Astrocyte (in vitro differentiated cells and primary cell): Measurements from ENCODE around the gene ACHE. TPM values are rescaled to one million over a fixed set of nuclear protein-coding genes. Genes with fewer than 3 reads are reported as not detected.
A peak's percentile ranks its signal among the peaks of the same experiment; 100 is the strongest.

Source experiments
- DNase-seq: peaks from one replicate; pipeline ENCODE4 v3.0.0-alpha.2; 2010; ENCODE audit warnings: low read depth
- FAIRE-seq: peaks from 2 replicates; lab custom pipeline; 2011; peaks lifted over from hg19 to GRCh38; lab: Jason Lieb, UNC
- H2AFZ ChIP-seq: 2 replicates; pipeline ENCODE4 v1.6.0; 2012; ENCODE audit warnings: low read depth, low read length, inconsistent platforms
- H3K27ac ChIP-seq: 2 replicates; pipeline ENCODE4 v1.5.1; 2011; ENCODE audit warnings: low read depth, low read length, inconsistent platforms
- H3K27me3 ChIP-seq: 2 replicates; pipeline ENCODE4 v1.6.0; 2011; ENCODE audit warnings: low read length, inconsistent platforms; ENCODE audit not compliant: insufficient read depth
- H3K36me3 ChIP-seq: 2 replicates; pipeline ENCODE4 v1.5.1; 2011; ENCODE audit warnings: low read length, inconsistent platforms; ENCODE audit not compliant: insufficient read depth
- H3K4me1 ChIP-seq: 2 replicates; pipeline ENCODE4 v1.5.1; 2011; ENCODE audit warnings: low read length, inconsistent platforms; ENCODE audit not compliant: insufficient read depth
- H3K4me2 ChIP-seq: 2 replicates; pipeline ENCODE4 v1.6.0; 2012; ENCODE audit warnings: low read length, inconsistent platforms
- H3K4me3 ChIP-seq: 2 replicates; pipeline ENCODE4 v1.5.1; 2011; ENCODE audit warnings: low read depth, mild to moderate bottlenecking, low read length, inconsistent platforms; ENCODE audit not compliant: insufficient read depth
- H3K79me2 ChIP-seq: 2 replicates; pipeline ENCODE4 v1.6.0; 2012; ENCODE audit warnings: mild to moderate bottlenecking, low read length, inconsistent platforms; ENCODE audit not compliant: insufficient read depth
- H3K9ac ChIP-seq: 2 replicates; pipeline ENCODE4 v1.6.0; 2012; ENCODE audit warnings: mild to moderate bottlenecking, low read length, inconsistent platforms
- H3K9me3 ChIP-seq: 2 replicates; pipeline ENCODE4 v1.5.1; 2012; ENCODE audit warnings: low read depth, mild to moderate bottlenecking, low read length, inconsistent platforms; ENCODE audit not compliant: insufficient read depth
- H4K20me1 ChIP-seq: 2 replicates; pipeline ENCODE4 v1.6.0; 2012; ENCODE audit warnings: low read length, inconsistent platforms; ENCODE audit not compliant: insufficient read depth
- H3K27ac Mint-ChIP-seq: one replicate; pipeline ENCODE4 v1.8.0; 2021; ENCODE audit warnings: mild to moderate bottlenecking, mixed read lengths; ENCODE audit not compliant: unreplicated experiment
- H3K27me3 Mint-ChIP-seq: one replicate; pipeline ENCODE4 v1.8.0; 2021; ENCODE audit warnings: low read depth, mixed read lengths; ENCODE audit not compliant: unreplicated experiment
- H3K36me3 Mint-ChIP-seq: one replicate; pipeline ENCODE4 v1.8.0; 2021; ENCODE audit warnings: low read depth, mixed read lengths; ENCODE audit not compliant: unreplicated experiment
- H3K4me1 Mint-ChIP-seq: one replicate; pipeline ENCODE4 v1.8.0; 2021; ENCODE audit warnings: low read depth, mixed read lengths; ENCODE audit not compliant: unreplicated experiment
- H3K4me3 Mint-ChIP-seq: one replicate; pipeline ENCODE4 v1.8.0; 2021; ENCODE audit warnings: mild to moderate bottlenecking, moderate library complexity, mixed read lengths; ENCODE audit not compliant: unreplicated experiment
- H3K9me3 Mint-ChIP-seq: one replicate; pipeline ENCODE4 v1.8.0; 2021; ENCODE audit warnings: mild to moderate bottlenecking, mixed read lengths; ENCODE audit not compliant: unreplicated experiment
- EZH2 ChIP-seq: IDR thresholded peaks from 2 replicates; pipeline ENCODE4 v1.6.1; 2012; ENCODE audit warnings: mild to moderate bottlenecking, low read length, inconsistent platforms; ENCODE audit not compliant: insufficient read depth
- microRNA-seq: library from miRNA; unstranded; fragments of <30 nt; microRNA quantifications from one replicate; pipeline ENCODE4 v1.2.0, GENCODE V29; 2020
- total RNA-seq: library from RNA; stranded (reverse); gene quantifications from 2 replicates; pipeline ENCODE4 v1.2.1, GENCODE V29; 2021
- TF ChIP-seq, protein P1 (sequence below): IDR thresholded peaks from 2 replicates; pipeline ENCODE4 v1.5.1; 2011; ENCODE audit warnings: low read depth, mild to moderate bottlenecking, inconsistent platforms, low read length, moderate library complexity; ENCODE audit not compliant: insufficient read depth

The ACHE gene
- total RNA-seq, 1 donor from 2014 or later, result 18.9 TPM

DNA sequence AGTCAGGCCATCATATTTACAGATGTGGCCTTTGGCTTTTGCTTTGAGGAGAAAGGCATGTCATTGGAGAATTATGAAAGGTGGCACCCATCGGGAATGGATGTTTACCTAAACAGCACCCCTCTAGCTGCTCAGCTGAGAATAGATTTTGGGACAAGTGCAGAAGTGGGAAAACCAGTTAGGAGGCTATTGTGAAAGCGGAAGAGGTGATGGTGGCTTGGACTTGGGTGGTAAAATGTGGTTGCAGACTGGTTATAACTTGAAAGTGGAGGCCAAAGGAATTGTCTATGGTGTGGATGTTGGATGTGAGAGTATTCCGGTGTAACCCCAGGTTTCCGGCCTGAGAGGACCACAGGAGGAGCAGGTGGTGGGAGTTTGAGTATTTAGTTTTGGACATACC is 48.3 kb downstream of the ACHE start:
- no peaks in the 10 kb centered on the region for H3K36me3 Mint-ChIP-seq
- Histone ChIP-seq H3K36me3 (no peaks in the 10 kb centered on the region), H3K4me3 (no peak overlapping the region), H3K27me3 (no peaks in the 10 kb centered on the region), H3K79me2 (no peaks in the 10 kb centered on the region), H3K9ac (no peak overlapping the region), H3K4me2 (no peak overlapping the region), H2AFZ (no peak overlapping the region), H3K9me3 (no peaks in the 10 kb centered on the region), H4K20me1 (no peaks in the 10 kb centered on the region), H3K4me1 (peaks cover 6% of the 10 kb centered on the region), H3K27ac (no peak overlapping the region)
- H3K9me3 Mint-ChIP-seq, result no peaks in the 10 kb centered on the region
- TF ChIP-seq, protein P1, sequence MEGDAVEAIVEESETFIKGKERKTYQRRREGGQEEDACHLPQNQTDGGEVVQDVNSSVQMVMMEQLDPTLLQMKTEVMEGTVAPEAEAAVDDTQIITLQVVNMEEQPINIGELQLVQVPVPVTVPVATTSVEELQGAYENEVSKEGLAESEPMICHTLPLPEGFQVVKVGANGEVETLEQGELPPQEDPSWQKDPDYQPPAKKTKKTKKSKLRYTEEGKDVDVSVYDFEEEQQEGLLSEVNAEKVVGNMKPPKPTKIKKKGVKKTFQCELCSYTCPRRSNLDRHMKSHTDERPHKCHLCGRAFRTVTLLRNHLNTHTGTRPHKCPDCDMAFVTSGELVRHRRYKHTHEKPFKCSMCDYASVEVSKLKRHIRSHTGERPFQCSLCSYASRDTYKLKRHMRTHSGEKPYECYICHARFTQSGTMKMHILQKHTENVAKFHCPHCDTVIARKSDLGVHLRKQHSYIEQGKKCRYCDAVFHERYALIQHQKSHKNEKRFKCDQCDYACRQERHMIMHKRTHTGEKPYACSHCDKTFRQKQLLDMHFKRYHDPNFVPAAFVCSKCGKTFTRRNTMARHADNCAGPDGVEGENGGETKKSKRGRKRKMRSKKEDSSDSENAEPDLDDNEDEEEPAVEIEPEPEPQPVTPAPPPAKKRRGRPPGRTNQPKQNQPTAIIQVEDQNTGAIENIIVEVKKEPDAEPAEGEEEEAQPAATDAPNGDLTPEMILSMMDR, result no peak
- no peak for TF ChIP-seq EZH2
- no peaks in the 10 kb centered on the region for H3K4me1 Mint-ChIP-seq
- DNase-seq (no peak), FAIRE-seq (no peak)
- H3K27ac Mint-ChIP-seq, result no peak overlapping the region
- H3K27me3 Mint-ChIP-seq, result no peaks in the 10 kb centered on the region
- peak overlapping the region; percentile 45 for H3K4me3 Mint-ChIP-seq

DNA sequence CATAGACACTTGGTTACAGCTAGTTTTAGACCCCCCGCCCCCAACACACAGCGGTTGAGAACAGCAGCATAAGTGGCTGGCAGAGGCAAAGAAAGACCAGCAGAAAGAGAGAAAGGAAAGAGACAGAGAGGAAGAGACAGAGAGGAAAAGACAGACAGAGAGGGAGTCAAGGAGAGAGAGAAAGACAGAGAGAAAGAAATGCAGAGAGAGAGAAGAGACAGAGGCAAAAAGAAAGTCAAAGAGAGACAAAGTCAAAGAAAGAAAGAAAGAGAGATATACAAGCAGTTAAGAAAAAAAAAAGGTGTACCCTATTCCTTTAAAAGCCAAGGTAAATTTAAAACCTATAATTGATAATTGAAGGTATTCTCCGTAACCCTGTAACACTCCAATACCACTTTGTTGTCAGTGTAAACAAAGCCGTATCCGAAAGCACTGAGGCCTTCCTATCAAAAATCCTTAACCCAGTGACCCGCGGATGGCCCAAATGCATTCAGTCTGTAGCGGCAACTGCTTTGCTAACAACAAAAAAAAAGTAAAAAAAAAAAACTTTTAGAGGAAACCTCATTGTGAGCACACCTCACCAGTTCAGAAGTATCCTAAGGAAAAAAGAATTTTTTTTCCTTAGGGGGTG is 55.1 kb downstream of the ACHE start:
- Histone ChIP-seq H3K9me3 (no peaks in the 10 kb centered on the region), H4K20me1 (no peaks in the 10 kb centered on the region), H3K4me1 (peaks cover 2% of the 10 kb centered on the region), H3K79me2 (no peaks in the 10 kb centered on the region), H3K36me3 (no peaks in the 10 kb centered on the region), H3K9ac (no peak overlapping the region), H3K4me3 (no peak overlapping the region), H3K27me3 (no peaks in the 10 kb centered on the region), H2AFZ (no peak overlapping the region), H3K27ac (no peak overlapping the region), H3K4me2 (no peak overlapping the region)
- no peaks in the 10 kb centered on the region for H3K27me3 Mint-ChIP-seq
- FAIRE-seq (no peak), DNase-seq (no peak)
- H3K4me3 Mint-ChIP-seq, result peak overlapping the region; percentile 11
- no peaks in the 10 kb centered on the region for H3K9me3 Mint-ChIP-seq
- H3K27ac Mint-ChIP-seq, result peak overlapping the region; percentile 60
- H3K36me3 Mint-ChIP-seq, result peaks cover 2% of the 10 kb centered on the region
- no peak for TF ChIP-seq EZH2
- TF ChIP-seq, protein P1, result no peak
- peaks cover 16% of the 10 kb centered on the region for H3K4me1 Mint-ChIP-seq

Small RNA genes within 50 kb of the gene (microRNA-seq; reads per million reads assigned to microRNA genes)
- gene MIR6875, result 3.0 reads per million, percentile 6 among the genes with 10 or more reads in this experiment

Other genes starting within 250 kb of the ACHE start
- gene ACTL6B, start 239.4 kb downstream of the ACHE start, total RNA-seq, result not detected in 2 replicates
- gene GNB2, start 222.1 kb downstream of the ACHE start, total RNA-seq, result 270 and 274 TPM in 2 replicates
- 21.3 and 23.2 TPM in 2 replicates for gene GIGYF1, start 201.6 kb downstream of the ACHE start, total RNA-seq
- 39.1 and 40.6 TPM in 2 replicates for gene POP7, start 189.8 kb downstream of the ACHE start, total RNA-seq
- gene EPO, start 175.4 kb downstream of the ACHE start, total RNA-seq, result not detected in 2 replicates
- gene ZAN, start 162.3 kb downstream of the ACHE start, total RNA-seq, result not detected in 2 replicates
- 62.4 and 73.6 TPM in 2 replicates for gene EPHB4, start 68.4 kb downstream of the ACHE start, total RNA-seq
- gene SLC12A9, start 43.2 kb downstream of the ACHE start, total RNA-seq, result 26.7 and 30.5 TPM in 2 replicates
- 86.9 and 99.9 TPM in 2 replicates for gene TRIP6, start 28.5 kb downstream of the ACHE start, total RNA-seq
- gene SRRT, start 20.8 kb downstream of the ACHE start, total RNA-seq, result 112 and 118 TPM in 2 replicates
- gene UFSP1, start 6.2 kb downstream of the ACHE start, total RNA-seq, result 2.7 and 3.3 TPM in 2 replicates
- gene MUC3A, start 53.6 kb upstream of the ACHE start, total RNA-seq, result 0.61 TPM in 1 of 2 replicates, not detected in the other
- 2.5 and 2.8 TPM in 2 replicates for gene MUC12, start 73.7 kb upstream of the ACHE start, total RNA-seq
- gene MUC17, start 124.2 kb upstream of the ACHE start, total RNA-seq, result not detected in 2 replicates
- 24.2 and 24.4 TPM in 2 replicates for gene TRIM56, start 189.6 kb upstream of the ACHE start, total RNA-seq
- 1,303 and 1,496 TPM in 2 replicates for gene SERPINE1, start 231.2 kb upstream of the ACHE start, total RNA-seq